Retinal pigment epithelial cell (primary cell): ENCODE data around the gene POU3F2.
A peak's percentile ranks its signal among the peaks of the same experiment; 100 is the strongest.

Experiments
- DNase-seq: peaks from one replicate; pipeline ENCODE4 v3.0.0-alpha.2; 2010; ENCODE audit warnings: low read depth
- H3K4me3 ChIP-seq: 2 replicates; pipeline ENCODE4 v1.5.1; 2011; ENCODE audit warnings: mild to moderate bottlenecking, low read length, control low read depth, moderate library complexity
- TF ChIP-seq, protein P1 (sequence below): conservative IDR thresholded peaks from 2 replicates; pipeline ENCODE4 v1.5.1; 2011; ENCODE audit warnings: low read depth, low read length, control low read depth, inconsistent platforms

Gene POU3F2

DNA sequence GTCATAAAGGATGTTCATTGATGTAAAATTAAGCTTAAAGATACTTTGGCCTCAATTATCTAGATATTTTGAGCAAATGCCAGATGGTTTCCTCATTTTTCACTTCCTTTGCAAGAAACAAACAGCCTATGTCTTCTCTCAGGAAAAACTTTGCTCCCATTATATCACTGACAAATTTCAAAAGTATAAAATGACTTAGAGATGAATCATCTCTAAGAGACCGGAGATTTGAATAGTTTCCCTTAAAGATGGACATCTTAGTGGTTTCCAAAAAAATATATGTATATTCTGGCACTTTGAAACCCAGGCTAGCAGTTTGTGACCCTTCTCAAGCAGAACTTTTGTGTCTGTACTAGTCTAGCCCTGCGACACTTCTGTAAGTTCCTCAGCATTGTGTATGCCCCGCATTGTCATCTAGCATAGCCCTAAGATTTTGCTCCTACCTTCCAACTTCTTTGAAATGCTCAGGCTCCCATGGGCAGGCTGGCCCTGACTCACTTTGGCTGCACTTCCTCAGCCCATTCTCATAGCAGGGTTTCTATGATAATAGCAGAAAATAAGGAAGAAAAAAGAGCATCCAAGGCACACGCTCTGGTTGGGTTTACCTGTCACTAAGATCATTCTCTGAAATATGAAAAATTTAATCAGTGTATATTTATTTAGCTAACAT lies 25.7 kb upstream of the POU3F2 start:
- no peak overlapping the region for H3K4me3 ChIP-seq
- TF ChIP-seq, protein P1, sequence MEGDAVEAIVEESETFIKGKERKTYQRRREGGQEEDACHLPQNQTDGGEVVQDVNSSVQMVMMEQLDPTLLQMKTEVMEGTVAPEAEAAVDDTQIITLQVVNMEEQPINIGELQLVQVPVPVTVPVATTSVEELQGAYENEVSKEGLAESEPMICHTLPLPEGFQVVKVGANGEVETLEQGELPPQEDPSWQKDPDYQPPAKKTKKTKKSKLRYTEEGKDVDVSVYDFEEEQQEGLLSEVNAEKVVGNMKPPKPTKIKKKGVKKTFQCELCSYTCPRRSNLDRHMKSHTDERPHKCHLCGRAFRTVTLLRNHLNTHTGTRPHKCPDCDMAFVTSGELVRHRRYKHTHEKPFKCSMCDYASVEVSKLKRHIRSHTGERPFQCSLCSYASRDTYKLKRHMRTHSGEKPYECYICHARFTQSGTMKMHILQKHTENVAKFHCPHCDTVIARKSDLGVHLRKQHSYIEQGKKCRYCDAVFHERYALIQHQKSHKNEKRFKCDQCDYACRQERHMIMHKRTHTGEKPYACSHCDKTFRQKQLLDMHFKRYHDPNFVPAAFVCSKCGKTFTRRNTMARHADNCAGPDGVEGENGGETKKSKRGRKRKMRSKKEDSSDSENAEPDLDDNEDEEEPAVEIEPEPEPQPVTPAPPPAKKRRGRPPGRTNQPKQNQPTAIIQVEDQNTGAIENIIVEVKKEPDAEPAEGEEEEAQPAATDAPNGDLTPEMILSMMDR, result no peak
- no peak for DNase-seq

DNA sequence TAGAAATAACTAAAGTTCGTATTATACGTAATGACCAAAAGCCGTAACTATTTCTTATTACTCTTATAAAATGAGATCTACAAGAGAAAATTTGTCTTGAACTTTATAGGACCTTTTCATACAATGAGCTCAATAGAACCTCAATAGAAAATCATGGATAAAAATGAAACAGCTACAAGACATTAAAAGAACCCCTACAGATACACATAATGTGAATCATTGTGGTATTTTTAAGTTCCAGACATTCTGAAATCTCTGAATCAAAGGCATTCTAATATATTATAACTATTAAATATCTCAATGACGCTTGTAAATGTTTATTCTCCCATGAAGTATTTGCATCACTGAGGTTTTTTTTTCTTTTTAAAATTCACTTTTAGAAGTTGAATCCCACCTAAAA lies 22.2 kb upstream of the POU3F2 start:
- H3K4me3 ChIP-seq, result no peak overlapping the region
- no peak for DNase-seq
- TF ChIP-seq, protein P1, result no peak

DNA sequence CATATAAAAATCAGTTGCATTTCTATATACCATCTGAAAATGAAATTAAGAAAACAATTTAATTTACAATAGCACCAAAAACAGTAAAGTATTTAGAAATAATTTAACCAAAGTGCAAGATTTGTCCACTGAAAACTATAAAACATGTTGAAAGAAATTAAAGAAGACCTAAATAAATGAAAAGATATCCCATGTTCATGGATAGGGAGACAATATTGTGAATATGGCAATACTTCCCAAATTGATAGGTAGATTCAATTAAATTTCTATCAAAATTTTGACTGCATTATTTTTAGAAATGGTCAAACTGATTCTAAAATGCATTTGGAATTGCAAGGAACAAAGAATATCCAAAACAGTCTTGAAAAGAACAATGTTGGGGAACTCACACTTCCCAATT lies 17.6 kb upstream of the POU3F2 start:
- TF ChIP-seq, protein P1, result no peak

DNA sequence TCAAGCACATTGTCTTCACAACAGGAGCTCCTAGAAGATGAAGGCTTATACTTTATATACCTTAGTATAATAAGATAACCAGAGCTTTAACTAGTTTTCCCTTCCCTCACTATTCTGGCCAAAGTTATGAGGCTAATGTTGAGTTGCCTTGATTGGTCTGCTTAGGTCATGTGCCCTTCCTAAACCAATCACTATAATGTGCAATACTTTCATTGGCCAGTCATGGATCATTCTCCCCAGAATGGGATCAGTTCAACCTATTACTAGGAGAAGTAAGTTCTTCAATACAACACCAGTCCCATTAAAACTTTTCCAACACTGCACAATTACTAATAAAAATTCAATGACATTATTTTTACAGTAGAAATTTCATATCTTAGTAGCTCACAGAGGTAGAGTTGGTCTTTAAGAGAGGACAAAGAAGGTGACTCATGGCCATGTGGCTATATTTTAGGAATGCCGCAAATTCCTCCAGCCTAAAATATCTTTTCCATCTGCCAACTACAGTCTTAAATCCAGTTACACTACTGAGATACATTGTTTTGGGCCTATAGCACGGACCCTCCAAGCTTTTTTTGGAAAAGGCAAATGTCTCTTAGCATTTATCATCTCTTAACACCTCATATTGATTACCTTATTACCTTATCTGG lies 12.5 kb upstream of the POU3F2 start:
- H3K4me3 ChIP-seq, result no peak overlapping the region
- TF ChIP-seq, protein P1, result no peak
- no peak for DNase-seq

More for the DNA sequence above, 17.6 kb upstream of the POU3F2 start:
- DNase-seq, result no peak
- H3K4me3 ChIP-seq, result no peak overlapping the region

DNA sequence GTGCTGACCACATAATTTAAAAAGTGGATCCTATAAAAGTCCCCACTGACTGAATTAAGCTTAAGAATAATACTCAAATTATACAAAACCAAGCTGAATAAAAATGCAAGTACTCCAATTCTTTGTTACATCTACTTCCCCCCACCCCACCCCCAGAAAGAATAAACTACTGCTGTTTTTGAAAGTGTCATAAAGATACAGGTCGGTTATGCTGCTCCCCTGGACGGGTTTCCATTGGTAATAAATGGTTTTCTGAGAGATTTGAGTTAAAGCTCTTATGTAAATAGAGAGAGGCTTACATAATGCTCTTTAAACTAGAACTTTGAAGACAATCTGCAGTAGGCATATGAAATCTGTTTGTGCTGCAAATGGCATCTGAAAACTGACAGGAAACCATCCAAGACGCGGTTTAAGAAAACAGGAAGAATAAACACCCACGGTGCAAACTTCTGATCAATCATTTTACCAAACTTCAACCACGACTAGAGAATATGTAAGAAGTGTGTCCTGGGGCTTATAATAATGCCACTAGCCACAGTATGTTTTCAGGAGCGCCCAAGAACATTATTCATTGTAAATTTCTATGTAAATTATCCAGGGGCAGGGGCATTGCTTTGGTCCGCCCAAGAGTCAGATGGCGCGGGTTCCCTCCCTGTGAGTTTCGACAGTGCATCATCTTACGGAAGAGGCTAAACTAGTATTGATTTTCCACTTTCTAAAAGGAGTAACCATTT lies 10.8 kb upstream of the POU3F2 start:
- TF ChIP-seq, protein P1, result no peak
- no peak for DNase-seq
- no peak overlapping the region for H3K4me3 ChIP-seq

DNA sequence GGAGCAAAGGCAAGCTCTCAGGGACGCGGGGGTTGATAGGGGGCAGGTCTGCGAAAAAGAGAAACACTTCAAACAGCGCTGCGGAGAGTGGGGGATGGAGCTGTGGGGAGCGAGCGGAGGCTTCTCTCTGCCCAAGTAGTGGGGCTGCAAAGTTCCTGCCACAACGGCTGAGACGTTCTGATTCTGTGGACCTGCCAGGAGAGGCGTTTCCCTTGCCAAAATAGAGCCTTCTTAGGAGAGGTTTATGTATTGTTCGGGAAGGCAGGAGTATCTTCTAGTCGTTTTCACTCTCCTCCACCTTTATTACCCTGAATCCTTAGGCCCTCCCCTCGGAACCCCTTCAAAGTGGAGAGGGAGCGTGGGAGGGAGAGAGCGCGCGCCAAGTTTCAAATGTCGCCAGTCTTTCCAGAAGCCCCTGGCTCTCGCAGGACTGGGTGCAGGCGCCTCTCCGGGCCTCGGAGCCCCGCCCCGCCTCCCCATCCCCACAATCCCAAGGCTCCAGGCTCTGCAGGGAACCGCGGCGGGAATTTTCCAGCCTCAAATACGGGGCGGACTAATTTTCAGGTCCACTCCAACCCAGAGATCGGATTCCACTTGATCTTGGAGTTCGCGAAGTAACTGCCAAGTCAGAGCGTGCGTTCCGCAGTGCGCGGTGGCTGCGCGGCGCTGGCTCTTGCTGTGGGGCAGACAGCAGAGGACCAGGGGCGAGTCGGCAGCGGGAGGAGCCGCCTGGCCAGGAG lies 10.0 kb upstream of the POU3F2 start:
- no peak for DNase-seq
- H3K4me3 ChIP-seq, result peak overlapping the region; percentile 25
- TF ChIP-seq, protein P1, result no peak
